ENCODE measurements around the gene THSD4.
"Not testable (repeated sequence)": the region's sequence is repeated elsewhere in the genome, so short reads cannot be mapped to it uniquely, and the experiment has no call there.

The THSD4 gene

GRCh38 chr15:71125831-71126450 is 10.7 kb downstream of the THSD4 start:
- no peak overlapping the region for H3K9ac ChIP-seq
- no peaks in the 10 kb centered on the region for H3K4me1 ChIP-seq
- no peaks in the 10 kb centered on the region; a peak in 1 of 22 replicates for H4K20me1 ChIP-seq
- H3K27ac ChIP-seq, result no peak overlapping the region
- TF ChIP-seq Cebpa-rat (IDR thresholded peaks at IDR 0.05), result no peak
- no peak overlapping the region for H3K4me3 ChIP-seq
- no peaks in the 10 kb centered on the region for H3K36me3 ChIP-seq
- H3K4me2 ChIP-seq, result no peak overlapping the region
- H3K9me3 ChIP-seq (replicated peaks in 1 of 11), result no peaks in the 10 kb centered on the region
- no peaks in the 10 kb centered on the region for H3K27me3 ChIP-seq

GRCh38 chr15:71127083-71127482 is 11.8 kb downstream of the THSD4 start:
- Histone ChIP-seq H4K20me1 (no peaks in the 10 kb centered on the region; a peak in 1 of 22 replicates), H3K4me1 (no peaks in the 10 kb centered on the region), H3K9ac (no peak overlapping the region), H3K27me3 (no peaks in the 10 kb centered on the region), H3K4me2 (no peak overlapping the region), H3K9me3 (replicated peaks in 1 of 11) (no peaks in the 10 kb centered on the region), H3K36me3 (no peaks in the 10 kb centered on the region), H3K4me3 (no peak overlapping the region), H3K27ac (no peak overlapping the region)
- TF ChIP-seq Cebpa-rat (IDR thresholded peaks at IDR 0.05), result no peak

- H4K20me1 ChIP-seq; H3K36me3 ChIP-seq; H3K9ac ChIP-seq; H3K27ac ChIP-seq; H3K4me3 ChIP-seq; H3K4me2 ChIP-seq; H3K4me1 ChIP-seq; H3K9me3 ChIP-seq (replicated peaks in 1 of 11); H3K27me3 ChIP-seq: not testable (repeated sequence)
These were observed 12.9 kb downstream of the THSD4 start for GRCh38 chr15:71128159-71128558.

GRCh38 chr15:71128939-71129562 is 13.8 kb downstream of the THSD4 start:
- H3K36me3 ChIP-seq, result no peaks in the 10 kb centered on the region
- H3K27me3 ChIP-seq, result no peaks in the 10 kb centered on the region
- no peaks in the 10 kb centered on the region for H3K4me1 ChIP-seq
- no peak overlapping the region for H3K9ac ChIP-seq
- no peak overlapping the region for H3K4me3 ChIP-seq
- no peaks in the 10 kb centered on the region for H4K20me1 ChIP-seq
- no peak overlapping the region for H3K27ac ChIP-seq
- TF ChIP-seq Cebpa-rat (IDR thresholded peaks at IDR 0.05), result no peak
- no peak overlapping the region for H3K4me2 ChIP-seq
- H3K9me3 ChIP-seq (replicated peaks in 1 of 11), result no peaks in the 10 kb centered on the region

- no peak overlapping the region for H3K27ac ChIP-seq
- H4K20me1 ChIP-seq, result no peaks in the 10 kb centered on the region
- no peak for TF ChIP-seq Cebpa-rat (IDR thresholded peaks at IDR 0.05)
- no peak overlapping the region for H3K9ac ChIP-seq
- H3K27me3 ChIP-seq, result no peaks in the 10 kb centered on the region
- H3K4me1 ChIP-seq, result no peaks in the 10 kb centered on the region
- no peak overlapping the region for H3K4me2 ChIP-seq
- H3K4me3 ChIP-seq, result no peak overlapping the region
- H3K36me3 ChIP-seq, result no peaks in the 10 kb centered on the region
- H3K9me3 ChIP-seq (replicated peaks in 1 of 11), result no peaks in the 10 kb centered on the region
These were observed 14.4 kb downstream of the THSD4 start for GRCh38 chr15:71129669-71130068.

- no peak for TF ChIP-seq Cebpa-rat (IDR thresholded peaks at IDR 0.05)
- H3K27me3 ChIP-seq, result no peaks in the 10 kb centered on the region
- H4K20me1 ChIP-seq, result no peaks in the 10 kb centered on the region
- no peak overlapping the region for H3K9ac ChIP-seq
- no peak overlapping the region for H3K4me3 ChIP-seq
- no peak overlapping the region for H3K4me2 ChIP-seq
- H3K4me1 ChIP-seq, result peaks cover 0 to 9% (median 7%) of the 10 kb centered on the region in 10 experiments; a peak in 11 of 20 replicates
- no peaks in the 10 kb centered on the region for H3K36me3 ChIP-seq
- no peak overlapping the region for H3K27ac ChIP-seq
- H3K9me3 ChIP-seq (replicated peaks in 1 of 11), result no peaks in the 10 kb centered on the region
These were observed 16.5 kb downstream of the THSD4 start for GRCh38 chr15:71131601-71132362.

GRCh38 chr15:71133747-71134472 is 18.6 kb downstream of the THSD4 start:
- Histone ChIP-seq H4K20me1 (no peaks in the 10 kb centered on the region), H3K36me3 (no peaks in the 10 kb centered on the region), H3K27ac (no peak overlapping the region), H3K9ac (no peak overlapping the region), H3K4me3 (no peak overlapping the region), H3K27me3 (no peaks in the 10 kb centered on the region), H3K4me1 (peaks cover 0 to 13% (median 9%) of the 10 kb centered on the region in 10 experiments; a peak in 11 of 20 replicates), H3K4me2 (no peak overlapping the region), H3K9me3 (replicated peaks in 1 of 11) (peaks cover 0 to 9% (median 0%) of the 10 kb centered on the region in 11 experiments; a peak in 4 of 22 replicates)
- TF ChIP-seq Cebpa-rat (IDR thresholded peaks at IDR 0.05), result no peak

- Histone ChIP-seq H3K4me2 (peak overlapping the region in 8 of 11 experiments; percentile 6 to 65 (median 44); a peak in 12 of 22 replicates), H3K27ac (peak overlapping the region in 2 of 11 experiments; percentile 15 to 29; a peak in 1 of 22 replicates), H3K9me3 (replicated peaks in 1 of 11) (peaks cover 0 to 9% (median 0%) of the 10 kb centered on the region in 11 experiments; a peak in 4 of 22 replicates), H4K20me1 (no peaks in the 10 kb centered on the region), H3K9ac (no peak overlapping the region), H3K4me3 (no peak overlapping the region), H3K4me1 (peaks cover 0 to 13% (median 9%) of the 10 kb centered on the region in 10 experiments; a peak in 11 of 20 replicates), H3K36me3 (no peaks in the 10 kb centered on the region), H3K27me3 (no peaks in the 10 kb centered on the region)
- no peak for TF ChIP-seq Cebpa-rat (IDR thresholded peaks at IDR 0.05)
These were observed 21.0 kb downstream of the THSD4 start for GRCh38 chr15:71136159-71136783.
